Memory B cell (primary cell): ENCODE measurements around the gene VPS39.

Experiments used
- ATAC-seq: fragments of 150-1000 bp; cut with Tn5 transposase; 2 replicates; pipeline ENCODE4 v1.10.0; 2021; ENCODE audit warnings: low read depth, mild to moderate bottlenecking, moderate library complexity
- DNase-seq, 2 donors: peaks; one replicate each; pipeline ENCODE4 v3.0.0; 2022; ENCODE audit warnings: low spot score in 2 of 2
- H3K27ac Mint-ChIP-seq: one replicate; pipeline ENCODE4 v1.8.0; 2022; ENCODE audit warnings: mild to moderate bottlenecking, moderate library complexity, mixed read lengths
- H3K27me3 Mint-ChIP-seq: one replicate; pipeline ENCODE4 v1.8.0; 2022; ENCODE audit warnings: mixed read lengths
- H3K36me3 Mint-ChIP-seq: one replicate; pipeline ENCODE4 v1.8.0; 2022; ENCODE audit warnings: mild to moderate bottlenecking, mixed read lengths
- H3K4me1 Mint-ChIP-seq: one replicate; pipeline ENCODE4 v1.8.0; 2022; ENCODE audit warnings: mixed read lengths
- H3K4me3 Mint-ChIP-seq: one replicate; pipeline ENCODE4 v1.8.0; 2022; ENCODE audit warnings: mild to moderate bottlenecking, moderate library complexity, mixed read lengths
- H3K9me3 Mint-ChIP-seq: one replicate; pipeline ENCODE4 v1.8.0; 2022; ENCODE audit warnings: mixed read lengths

Gene VPS39

GRCh38 chr15:42151736-42152135, 56.4 kb downstream of the VPS39 start:
- DNase-seq (no peak), ATAC-seq (no peak)
- Mint-ChIP-seq H3K4me1 (no peaks in the 10 kb centered on the region), H3K9me3 (no peaks in the 10 kb centered on the region), H3K4me3 (no peak overlapping the region), H3K27ac (no peak overlapping the region), H3K36me3 (no peaks in the 10 kb centered on the region), H3K27me3 (peaks cover 4% of the 10 kb centered on the region)

- Mint-ChIP-seq H3K27ac (no peak overlapping the region), H3K4me3 (no peak overlapping the region), H3K4me1 (no peaks in the 10 kb centered on the region), H3K9me3 (no peaks in the 10 kb centered on the region), H3K27me3 (peaks cover 4% of the 10 kb centered on the region), H3K36me3 (no peaks in the 10 kb centered on the region)
- DNase-seq (no peak), ATAC-seq (no peak)
Measured at GRCh38 chr15:42151141-42151561, 57.0 kb downstream of the VPS39 start.

- DNase-seq, result no peak
- Mint-ChIP-seq H3K9me3 (no peaks in the 10 kb centered on the region), H3K27me3 (peaks cover 4% of the 10 kb centered on the region), H3K4me1 (no peaks in the 10 kb centered on the region), H3K36me3 (no peaks in the 10 kb centered on the region), H3K27ac (no peak overlapping the region), H3K4me3 (no peak overlapping the region)
- ATAC-seq, result no peak
Measured at GRCh38 chr15:42150219-42150970, 57.7 kb downstream of the VPS39 start.

GRCh38 chr15:42149493-42150218, 58.4 kb downstream of the VPS39 start:
- no peaks in the 10 kb centered on the region for H3K4me1 Mint-ChIP-seq
- DNase-seq (no peak), ATAC-seq (no peak)
- H3K9me3 Mint-ChIP-seq, result no peaks in the 10 kb centered on the region
- H3K27ac Mint-ChIP-seq, result no peak overlapping the region
- H3K4me3 Mint-ChIP-seq, result no peak overlapping the region
- H3K27me3 Mint-ChIP-seq, result peaks cover 8% of the 10 kb centered on the region
- no peaks in the 10 kb centered on the region for H3K36me3 Mint-ChIP-seq

- Mint-ChIP-seq H3K36me3 (no peaks in the 10 kb centered on the region), H3K27ac (no peak overlapping the region), H3K4me1 (no peaks in the 10 kb centered on the region), H3K4me3 (no peak overlapping the region), H3K9me3 (no peaks in the 10 kb centered on the region), H3K27me3 (peaks cover 8% of the 10 kb centered on the region)
- DNase-seq (no peak), ATAC-seq (no peak)
Measured at GRCh38 chr15:42148808-42149492, 59.2 kb downstream of the VPS39 start.

GRCh38 chr15:42147431-42147735, 60.7 kb downstream of the VPS39 start:
- H3K4me1 Mint-ChIP-seq, result no peaks in the 10 kb centered on the region
- H3K27me3 Mint-ChIP-seq, result peaks cover 10% of the 10 kb centered on the region
- no peaks in the 10 kb centered on the region for H3K36me3 Mint-ChIP-seq
- H3K9me3 Mint-ChIP-seq, result no peaks in the 10 kb centered on the region
- H3K27ac Mint-ChIP-seq, result no peak overlapping the region
- no peak for DNase-seq
- no peak for ATAC-seq
- H3K4me3 Mint-ChIP-seq, result no peak overlapping the region

GRCh38 chr15:42146551-42147430, 61.3 kb downstream of the VPS39 start:
- Mint-ChIP-seq H3K36me3 (no peaks in the 10 kb centered on the region), H3K27ac (no peak overlapping the region), H3K4me1 (no peaks in the 10 kb centered on the region), H3K4me3 (no peak overlapping the region), H3K9me3 (no peaks in the 10 kb centered on the region), H3K27me3 (peaks cover 10% of the 10 kb centered on the region)
- ATAC-seq, result no peak
- DNase-seq, result no peak

- no peak overlapping the region for H3K27ac Mint-ChIP-seq
- H3K4me1 Mint-ChIP-seq, result no peaks in the 10 kb centered on the region
- H3K36me3 Mint-ChIP-seq, result no peaks in the 10 kb centered on the region
- H3K9me3 Mint-ChIP-seq, result no peaks in the 10 kb centered on the region
- H3K4me3 Mint-ChIP-seq, result no peak overlapping the region
- ATAC-seq (no peak), DNase-seq (no peak)
- peaks cover 10% of the 10 kb centered on the region for H3K27me3 Mint-ChIP-seq
Measured at GRCh38 chr15:42145546-42146455, 62.3 kb downstream of the VPS39 start.

- Mint-ChIP-seq H3K27me3 (peaks cover 10% of the 10 kb centered on the region), H3K4me1 (no peaks in the 10 kb centered on the region), H3K27ac (no peak overlapping the region), H3K9me3 (no peaks in the 10 kb centered on the region), H3K4me3 (no peak overlapping the region), H3K36me3 (no peaks in the 10 kb centered on the region)
- DNase-seq (no peak), ATAC-seq (no peak)
Measured at GRCh38 chr15:42144841-42145375, 63.2 kb downstream of the VPS39 start.

GRCh38 chr15:42143866-42144625, 64.1 kb downstream of the VPS39 start:
- no peak overlapping the region for H3K4me3 Mint-ChIP-seq
- H3K27me3 Mint-ChIP-seq, result peaks cover 10% of the 10 kb centered on the region
- no peaks in the 10 kb centered on the region for H3K9me3 Mint-ChIP-seq
- DNase-seq, result no peak
- no peaks in the 10 kb centered on the region for H3K4me1 Mint-ChIP-seq
- no peak for ATAC-seq
- H3K27ac Mint-ChIP-seq, result no peak overlapping the region
- H3K36me3 Mint-ChIP-seq, result no peaks in the 10 kb centered on the region

GRCh38 chr15:42143356-42143755, 64.7 kb downstream of the VPS39 start:
- H3K4me1 Mint-ChIP-seq, result no peaks in the 10 kb centered on the region
- peaks cover 6% of the 10 kb centered on the region for H3K27me3 Mint-ChIP-seq
- H3K36me3 Mint-ChIP-seq, result no peaks in the 10 kb centered on the region
- no peak overlapping the region for H3K27ac Mint-ChIP-seq
- no peak overlapping the region for H3K4me3 Mint-ChIP-seq
- no peaks in the 10 kb centered on the region for H3K9me3 Mint-ChIP-seq
- ATAC-seq, result no peak
- DNase-seq, result no peak

GRCh38 chr15:42141795-42142667, 66.1 kb downstream of the VPS39 start:
- peaks cover 8% of the 10 kb centered on the region for H3K27me3 Mint-ChIP-seq
- no peak for ATAC-seq
- DNase-seq, result no peak
- no peak overlapping the region for H3K4me3 Mint-ChIP-seq
- no peaks in the 10 kb centered on the region for H3K36me3 Mint-ChIP-seq
- H3K27ac Mint-ChIP-seq, result no peak overlapping the region
- H3K4me1 Mint-ChIP-seq, result peaks cover 2% of the 10 kb centered on the region
- no peaks in the 10 kb centered on the region for H3K9me3 Mint-ChIP-seq
